GM10847 (cell line): ENCODE results near the gene ZNF574.

ENCODE experiments used
- POLR2A ChIP-seq: IDR thresholded peaks from 2 replicates; pipeline ENCODE4 v1.6.1; 2011; ENCODE audit not compliant: insufficient read length; ENCODE audit errors: extremely low read depth

Gene ZNF574

GRCh38 chr19:42075616-42076379 lies at the start of gene ZNF574:
Gene ZNF574, plus strand, starts transcription at chr19:42076166. Its CDS starts 2,441 bp downstream, at chr19:42078607.
- TF ChIP-seq POLR2A = peak; percentile 87

- TF ChIP-seq POLR2A = no peak
Observed at GRCh38 chr19:42028304-42029216, 47.4 kb upstream of the ZNF574 start.

GRCh38 chr19:42030645-42031440 lies 45.1 kb upstream of the ZNF574 start:
- no peak for TF ChIP-seq POLR2A

GRCh38 chr19:42032431-42032830 lies 43.5 kb upstream of the ZNF574 start:
- TF ChIP-seq POLR2A = no peak

GRCh38 chr19:42033413-42033812 lies 42.6 kb upstream of the ZNF574 start:
- no peak for TF ChIP-seq POLR2A

- no peak for TF ChIP-seq POLR2A
Observed at GRCh38 chr19:42037649-42038048, 38.3 kb upstream of the ZNF574 start.

- no peak for TF ChIP-seq POLR2A
Observed at GRCh38 chr19:42038666-42039065, 37.3 kb upstream of the ZNF574 start.

GRCh38 chr19:42040031-42040430 lies 35.9 kb upstream of the ZNF574 start:
- no peak for TF ChIP-seq POLR2A

- TF ChIP-seq POLR2A = no peak
Observed at GRCh38 chr19:42042455-42043170, 33.4 kb upstream of the ZNF574 start.

GRCh38 chr19:42045575-42045974 lies 30.4 kb upstream of the ZNF574 start:
- TF ChIP-seq POLR2A = no peak

- no peak for TF ChIP-seq POLR2A
Observed at GRCh38 chr19:42048992-42049391, 27.0 kb upstream of the ZNF574 start.

- no peak for TF ChIP-seq POLR2A
Observed at GRCh38 chr19:42051166-42052115, 24.5 kb upstream of the ZNF574 start.

GRCh38 chr19:42052241-42052863 lies 23.6 kb upstream of the ZNF574 start:
- no peak for TF ChIP-seq POLR2A
